HEK293T (cell line): Measurements from ENCODE around the gene COL24A1.

ENCODE experiments used
- CTBP1 ChIP-seq: fragments of 450-650 bp; IDR thresholded peaks from 2 replicates; pipeline ENCODE4 v1.6.1; 2016; ENCODE audit warnings: borderline replicate concordance
- FOXK2 ChIP-seq: fragments of 450-650 bp; IDR thresholded peaks from 2 replicates; pipeline ENCODE4 v1.6.1; 2016; ENCODE audit warnings: mild to moderate bottlenecking
- FOXM1 ChIP-seq: fragments of 450-650 bp; IDR thresholded peaks from 2 replicates; pipeline ENCODE4 v1.6.1; 2017; ENCODE audit warnings: mild to moderate bottlenecking, borderline replicate concordance
- SP1 ChIP-seq: fragments of 450-650 bp; IDR thresholded peaks from 2 replicates; pipeline ENCODE4 v1.6.1; 2017
- TF ChIP-seq, protein P1 (sequence below): fragments of 450-650 bp; IDR thresholded peaks from 2 replicates; pipeline ENCODE4 v1.6.1; 2016

DNA sequence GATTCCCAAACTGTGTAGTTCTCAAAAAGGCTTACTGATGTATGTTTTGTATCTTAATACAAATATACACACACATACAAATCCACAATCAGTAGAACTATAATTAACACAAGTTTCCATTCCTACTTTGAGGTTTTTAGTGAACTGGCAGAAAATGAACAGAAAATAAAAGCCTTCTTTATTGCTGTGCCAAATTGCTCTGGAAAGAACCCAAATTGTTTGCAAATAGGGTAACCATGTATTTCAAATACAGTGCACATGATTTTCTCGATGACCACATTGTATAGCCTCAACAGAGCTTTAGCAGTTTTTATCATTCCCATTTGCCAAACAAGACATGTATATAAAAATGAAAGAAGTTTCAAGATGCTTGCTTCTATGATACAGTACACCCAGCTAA lies 173.3 kb downstream of the COL24A1 start:
- TF ChIP-seq SP1 (no peak), FOXK2 (no peak), CTBP1 (no peak), FOXM1 (no peak)
- TF ChIP-seq, protein P1, sequence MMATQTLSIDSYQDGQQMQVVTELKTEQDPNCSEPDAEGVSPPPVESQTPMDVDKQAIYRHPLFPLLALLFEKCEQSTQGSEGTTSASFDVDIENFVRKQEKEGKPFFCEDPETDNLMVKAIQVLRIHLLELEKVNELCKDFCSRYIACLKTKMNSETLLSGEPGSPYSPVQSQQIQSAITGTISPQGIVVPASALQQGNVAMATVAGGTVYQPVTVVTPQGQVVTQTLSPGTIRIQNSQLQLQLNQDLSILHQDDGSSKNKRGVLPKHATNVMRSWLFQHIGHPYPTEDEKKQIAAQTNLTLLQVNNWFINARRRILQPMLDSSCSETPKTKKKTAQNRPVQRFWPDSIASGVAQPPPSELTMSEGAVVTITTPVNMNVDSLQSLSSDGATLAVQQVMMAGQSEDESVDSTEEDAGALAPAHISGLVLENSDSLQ = no peak
